Measurements from ENCODE around the gene PLIN5. TPM values are rescaled to one million over a fixed set of nuclear protein-coding genes. Genes with fewer than 3 reads are reported as not detected.

The PLIN5 gene
- total RNA-seq, 2 experiments from 2014 or later, result 0.31 to 0.93 TPM

DNA sequence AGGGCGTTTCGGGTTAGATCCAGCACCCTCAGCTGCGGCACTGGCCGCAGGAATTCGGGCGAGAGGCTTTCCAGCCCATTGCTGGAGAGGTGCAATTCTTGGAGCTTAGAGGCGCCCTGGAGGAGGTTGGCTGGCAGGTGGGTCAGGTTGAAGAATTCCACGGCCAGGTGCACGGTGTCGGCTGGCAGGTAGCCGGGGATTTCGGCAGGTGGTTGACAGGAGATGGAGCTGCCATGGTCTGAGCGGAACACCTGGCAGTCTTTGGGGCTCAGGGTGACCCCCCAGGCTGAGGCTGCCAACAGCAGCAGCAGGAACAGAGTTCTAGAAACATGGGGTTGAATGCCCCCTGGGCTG lies 3.6 kb upstream of the PLIN5 start:
- Mint-ChIP-seq H3K27me3 (peaks cover 37% of the 10 kb centered on the region), H3K27ac (no peak overlapping the region), H3K4me1 (ENCODE audit: low read depth) (no peaks in the 10 kb centered on the region), H3K9me3 (no peaks in the 10 kb centered on the region), H3K4me3 (no peak overlapping the region), H3K36me3 (ENCODE audit: low read depth) (no peaks in the 10 kb centered on the region)
- ATAC-seq (ENCODE audit: poor library complexity), result no peak
- intact Hi-C loops (cut with DNase I, micrococcal nuclease), result no loop called here
- TF ChIP-seq, protein P1, sequence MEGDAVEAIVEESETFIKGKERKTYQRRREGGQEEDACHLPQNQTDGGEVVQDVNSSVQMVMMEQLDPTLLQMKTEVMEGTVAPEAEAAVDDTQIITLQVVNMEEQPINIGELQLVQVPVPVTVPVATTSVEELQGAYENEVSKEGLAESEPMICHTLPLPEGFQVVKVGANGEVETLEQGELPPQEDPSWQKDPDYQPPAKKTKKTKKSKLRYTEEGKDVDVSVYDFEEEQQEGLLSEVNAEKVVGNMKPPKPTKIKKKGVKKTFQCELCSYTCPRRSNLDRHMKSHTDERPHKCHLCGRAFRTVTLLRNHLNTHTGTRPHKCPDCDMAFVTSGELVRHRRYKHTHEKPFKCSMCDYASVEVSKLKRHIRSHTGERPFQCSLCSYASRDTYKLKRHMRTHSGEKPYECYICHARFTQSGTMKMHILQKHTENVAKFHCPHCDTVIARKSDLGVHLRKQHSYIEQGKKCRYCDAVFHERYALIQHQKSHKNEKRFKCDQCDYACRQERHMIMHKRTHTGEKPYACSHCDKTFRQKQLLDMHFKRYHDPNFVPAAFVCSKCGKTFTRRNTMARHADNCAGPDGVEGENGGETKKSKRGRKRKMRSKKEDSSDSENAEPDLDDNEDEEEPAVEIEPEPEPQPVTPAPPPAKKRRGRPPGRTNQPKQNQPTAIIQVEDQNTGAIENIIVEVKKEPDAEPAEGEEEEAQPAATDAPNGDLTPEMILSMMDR (IDR thresholded peaks at IDR 0.05), result no peak
- no peak for DNase-seq
- Histone ChIP-seq H3K4me1 (ENCODE audit: insufficient read depth, low read length) (peaks cover 17% of the 10 kb centered on the region), H3K27ac (ENCODE audit: low read depth in 1 of 2, low read length in 2 of 2) (no peak overlapping the region), H3K36me3 (ENCODE audit: insufficient read depth, low read length) (no peaks in the 10 kb centered on the region), H3K27me3 (ENCODE audit: control insufficient read depth in 1 of 2, insufficient read depth in 2 of 2, low read length in 2 of 2) (peaks cover 18 to 28% of the 10 kb centered on the region in 2 experiments), H3K9me3 (ENCODE audit: control insufficient read depth in 1 of 2, insufficient read depth in 1 of 2, low read length in 2 of 2) (peaks cover 0 to 30% of the 10 kb centered on the region in 2 experiments), H3K4me3 (ENCODE audit: low read length) (no peak overlapping the region)
- ChIA-PET POLR2A (no interaction called here), CTCF (no interaction called here)

DNA sequence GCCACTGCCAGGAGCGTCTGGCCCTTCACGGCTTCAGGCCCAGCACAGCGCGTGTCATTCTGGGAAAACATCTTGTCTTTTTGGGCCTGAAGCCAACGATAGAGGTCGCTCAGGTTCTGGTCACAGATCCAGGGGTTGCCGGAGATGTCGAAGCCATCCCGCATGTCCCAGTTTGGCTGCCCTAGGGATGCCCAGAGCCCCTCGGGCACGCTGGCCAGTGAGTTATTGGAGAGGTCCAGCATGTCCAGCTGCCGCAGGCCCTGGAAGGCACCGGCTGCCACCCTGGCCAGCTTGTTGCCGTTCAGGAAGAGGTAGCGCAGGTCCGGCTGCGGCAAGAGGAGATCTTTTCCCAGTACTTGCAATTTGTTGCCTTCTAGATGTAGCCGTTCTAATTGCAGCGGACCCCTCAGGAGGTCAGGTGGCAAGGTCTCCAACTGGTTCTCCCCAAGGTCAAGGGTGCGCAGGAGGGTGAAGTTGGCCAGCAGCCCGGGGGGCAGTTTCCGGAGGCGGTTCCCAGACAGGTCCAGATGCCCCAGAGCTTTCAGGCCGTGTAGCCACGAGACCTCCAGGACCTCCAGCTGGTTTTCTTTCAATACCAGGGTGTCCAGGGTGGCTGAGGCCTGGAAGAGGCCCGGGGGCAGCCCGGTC lies 3.1 kb upstream of the PLIN5 start:
- Mint-ChIP-seq H3K9me3 (no peaks in the 10 kb centered on the region), H3K4me1 (ENCODE audit: low read depth) (no peaks in the 10 kb centered on the region), H3K27ac (no peak overlapping the region), H3K36me3 (ENCODE audit: low read depth) (no peaks in the 10 kb centered on the region), H3K27me3 (peaks cover 41% of the 10 kb centered on the region), H3K4me3 (no peak overlapping the region)
- peaks cover 18 to 28% of the 10 kb centered on the region in 2 experiments for H3K27me3 ChIP-seq (ENCODE audit: control insufficient read depth in 1 of 2, insufficient read depth in 2 of 2, low read length in 2 of 2)
- no peaks in the 10 kb centered on the region for H3K36me3 ChIP-seq (ENCODE audit: insufficient read depth, low read length)
- no peak for DNase-seq
- ChIA-PET POLR2A (no interaction called here), CTCF (no interaction called here)
- peaks cover 17% of the 10 kb centered on the region for H3K4me1 ChIP-seq (ENCODE audit: insufficient read depth, low read length)
- no peak overlapping the region for H3K27ac ChIP-seq (ENCODE audit: low read depth in 1 of 2, low read length in 2 of 2)
- peaks cover 0 to 30% of the 10 kb centered on the region in 2 experiments for H3K9me3 ChIP-seq (ENCODE audit: control insufficient read depth in 1 of 2, insufficient read depth in 1 of 2, low read length in 2 of 2)
- ATAC-seq (ENCODE audit: poor library complexity), result no peak
- H3K4me3 ChIP-seq (ENCODE audit: low read length), result no peak overlapping the region
- TF ChIP-seq, protein P1 (IDR thresholded peaks at IDR 0.05), result no peak
- intact Hi-C loops (cut with DNase I, micrococcal nuclease), result no loop called here

DNA sequence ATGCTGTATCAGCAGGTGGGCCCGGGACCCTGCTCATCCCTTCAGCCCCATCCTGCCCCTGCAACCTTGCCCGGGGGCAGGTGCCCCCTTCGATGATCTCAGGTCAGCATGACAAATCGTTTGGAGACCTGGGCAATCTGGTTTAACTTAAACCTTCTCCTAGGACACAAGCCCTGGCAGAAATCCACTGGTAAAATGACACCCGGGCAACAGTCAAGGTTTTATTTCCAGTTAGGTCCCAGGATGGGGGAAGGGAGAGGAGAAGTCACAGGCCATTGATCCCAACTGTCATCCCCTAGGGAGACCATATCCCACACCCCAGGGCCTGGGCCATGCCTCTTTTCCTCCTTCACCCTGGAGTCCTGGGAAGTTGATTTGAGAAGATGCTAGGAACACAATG lies 1.8 kb upstream of the PLIN5 start:
- no peak overlapping the region for H3K4me3 ChIP-seq (ENCODE audit: low read length)
- H3K27me3 ChIP-seq (ENCODE audit: control insufficient read depth in 1 of 2, insufficient read depth in 2 of 2, low read length in 2 of 2), result peaks cover 18 to 28% of the 10 kb centered on the region in 2 experiments
- POLR2A ChIA-PET, result no interaction called here
- H3K4me1 ChIP-seq (ENCODE audit: insufficient read depth, low read length), result peaks cover 17% of the 10 kb centered on the region
- H3K27ac ChIP-seq (ENCODE audit: low read depth in 1 of 2, low read length in 2 of 2), result no peak overlapping the region
- no peaks in the 10 kb centered on the region for H3K36me3 ChIP-seq (ENCODE audit: insufficient read depth, low read length)
- DNase-seq, result no peak
- TF ChIP-seq, protein P1 (IDR thresholded peaks at IDR 0.05), result no peak
- peaks cover 41% of the 10 kb centered on the region for H3K27me3 Mint-ChIP-seq
- no peaks in the 10 kb centered on the region for H3K36me3 Mint-ChIP-seq (ENCODE audit: low read depth)
- peaks cover 0 to 30% of the 10 kb centered on the region in 2 experiments for H3K9me3 ChIP-seq (ENCODE audit: control insufficient read depth in 1 of 2, insufficient read depth in 1 of 2, low read length in 2 of 2)
- intact Hi-C loops (cut with DNase I, micrococcal nuclease), result no loop called here
- ATAC-seq (ENCODE audit: poor library complexity), result no peak
- H3K9me3 Mint-ChIP-seq, result no peaks in the 10 kb centered on the region
- CTCF ChIA-PET, result no interaction called here
- no peak overlapping the region for H3K27ac Mint-ChIP-seq
- no peak overlapping the region for H3K4me3 Mint-ChIP-seq
- no peaks in the 10 kb centered on the region for H3K4me1 Mint-ChIP-seq (ENCODE audit: low read depth)

Measured in CD4-positive, alpha-beta T cell (primary cell).